PFSK-1 (cell line): Measurements from ENCODE around the gene PRMT9.

Experiments
- FOXP2 ChIP-seq: optimal IDR thresholded peaks from 2 replicates; pipeline ENCODE3; 2011; ENCODE audit warnings: borderline replicate concordance, control low read depth, inconsistent platforms; ENCODE audit not compliant: insufficient read depth; ENCODE audit errors: extremely low read length, extremely low read depth
- POLR2AphosphoS5 ChIP-seq: IDR thresholded peaks from 2 replicates; pipeline ENCODE4 v1.6.1; 2012; ENCODE audit warnings: low read depth, mild to moderate bottlenecking, control low read depth, low read length, moderate library complexity
- REST ChIP-seq, 2 experiments: IDR thresholded peaks; 2 replicates each; pipeline versions ENCODE4 v1.6.1 to v1.8.0; 2011 to 2012; ENCODE audit warnings: low read depth in 2 of 2, low read length in 2 of 2, control low read depth in 1 of 2, inconsistent platforms in 1 of 2, mild to moderate bottlenecking in 1 of 2, moderate library complexity in 1 of 2; ENCODE audit not compliant: insufficient read depth in 1 of 2
- SIN3A ChIP-seq: IDR thresholded peaks from 2 replicates; pipeline ENCODE4 v1.6.1; 2012; ENCODE audit warnings: mild to moderate bottlenecking, low read length, moderate library complexity, borderline replicate concordance; ENCODE audit not compliant: insufficient read depth
- TAF1 ChIP-seq: IDR thresholded peaks from 2 replicates; pipeline ENCODE4 v1.6.1; 2012; ENCODE audit warnings: low read length, control low read depth, borderline replicate concordance; ENCODE audit not compliant: insufficient read depth

The PRMT9 gene

GRCh38 chr4:147683188-147683591 is 773 bp downstream of the PRMT9 start:
- TF ChIP-seq SIN3A (peak; percentile 47; the same call in 1 of the 2 replicates), REST (IDR thresholded peaks at IDR 0.05; ENCODE audit: insufficient read depth in 1 of 2, low read depth in 2 of 2, low read length in 2 of 2) (no peak), POLR2AphosphoS5 (no peak), FOXP2 (no peak), TAF1 (no peak)

- TF ChIP-seq SIN3A (no peak), REST (IDR thresholded peaks at IDR 0.05; ENCODE audit: insufficient read depth in 1 of 2, low read depth in 2 of 2, low read length in 2 of 2) (no peak), FOXP2 (no peak), TAF1 (no peak), POLR2AphosphoS5 (no peak)
These were observed 1.2 kb downstream of the PRMT9 start for GRCh38 chr4:147682755-147683154.

GRCh38 chr4:147678796-147679549 is 5.0 kb downstream of the PRMT9 start:
- no peak for TF ChIP-seq TAF1
- no peak for TF ChIP-seq REST (IDR thresholded peaks at IDR 0.05; ENCODE audit: insufficient read depth in 1 of 2, low read depth in 2 of 2, low read length in 2 of 2)
- TF ChIP-seq POLR2AphosphoS5, result no peak
- TF ChIP-seq SIN3A, result no peak
- TF ChIP-seq FOXP2, result no peak

- no peak for TF ChIP-seq POLR2AphosphoS5
- TF ChIP-seq FOXP2, result no peak
- TF ChIP-seq TAF1, result no peak
- no peak for TF ChIP-seq REST (IDR thresholded peaks at IDR 0.05; ENCODE audit: insufficient read depth in 1 of 2, low read depth in 2 of 2, low read length in 2 of 2)
- TF ChIP-seq SIN3A, result no peak
These were observed 5.9 kb downstream of the PRMT9 start for GRCh38 chr4:147678106-147678505.
